WTC11 (cell line): Measurements from ENCODE around the gene ITPR2. TPM values are rescaled to one million over a fixed set of nuclear protein-coding genes. Genes with fewer than 3 reads are reported as not detected.

Source experiments
- ATAC-seq: fragments of 200-7000 bp; cut with Tn5 transposase; 2 replicates; pipeline ENCODE4 v1.10.0; 2021; ENCODE audit warnings: mild to moderate bottlenecking, moderate library complexity
- CTCF ChIA-PET: fragments of 300-600 bp; sonication (Branson Sonifier 250); formaldehyde crosslinking; loops from one replicate; lab custom pipeline; 2021; ENCODE audit warnings: antibody characterized with exemption; lab: Charles Lee
- POLR2A ChIA-PET: fragments of 350-600 bp; sonication (Branson Sonifier 250); formaldehyde crosslinking; loops from one replicate; lab custom pipeline; 2021; ENCODE audit warnings: antibody characterized with exemption; lab: Charles Lee
- DNase-seq: peaks from one replicate; pipeline ENCODE4 v3.0.0; 2021; ENCODE audit warnings: low spot score
- H3K27ac Mint-ChIP-seq: 2 replicates; pipeline ENCODE4 v1.8.0; 2021; ENCODE audit warnings: mixed read lengths
- H3K27me3 Mint-ChIP-seq: 2 replicates; pipeline ENCODE4 v1.8.0; 2021; ENCODE audit warnings: low read depth, mild to moderate bottlenecking, moderate library complexity, mixed read lengths
- H3K36me3 Mint-ChIP-seq: 2 replicates; pipeline ENCODE4 v1.8.0; 2021; ENCODE audit warnings: mixed read lengths
- H3K4me1 Mint-ChIP-seq: 2 replicates; pipeline ENCODE4 v1.8.0; 2022; ENCODE audit warnings: mixed read lengths
- H3K4me3 Mint-ChIP-seq: 2 replicates; pipeline ENCODE4 v1.8.0; 2021; ENCODE audit warnings: mild to moderate bottlenecking, moderate library complexity, mixed read lengths
- H3K9me3 Mint-ChIP-seq: 2 replicates; pipeline ENCODE4 v1.8.0; 2021; ENCODE audit warnings: mixed read lengths
- CBFB ChIP-seq: sonication (generic); formaldehyde crosslinking; IDR thresholded peaks from 2 replicates; pipeline ENCODE4 v1.8.1; 2022; ENCODE audit warnings: mild to moderate bottlenecking, low read depth, missing genetic modification reagents
- FOXJ3 ChIP-seq: sonication (generic); formaldehyde crosslinking; IDR thresholded peaks from 2 replicates; pipeline ENCODE4 v1.9.0; 2021; ENCODE audit warnings: missing genetic modification reagents, mild to moderate bottlenecking, borderline replicate concordance
- NFATC4 ChIP-seq: fragments of 250-450 bp; sonication (Bioruptor Pico); IDR thresholded peaks from 2 replicates; pipeline ENCODE4 v1.9.0; 2021; ENCODE audit warnings: mild to moderate bottlenecking
- TCF7 ChIP-seq: sonication (generic); formaldehyde crosslinking; IDR thresholded peaks from 2 replicates; pipeline ENCODE4 v1.8.0; 2022; ENCODE audit warnings: mild to moderate bottlenecking, low read depth, missing genetic modification reagents, moderate library complexity
- ZNF138 ChIP-seq: sonication (generic); formaldehyde crosslinking; conservative IDR thresholded peaks from 2 replicates; pipeline ENCODE4 v1.8.1; 2022; ENCODE audit warnings: mild to moderate bottlenecking, moderate library complexity, missing genetic modification reagents
- ZNF232 ChIP-seq: sonication (generic); formaldehyde crosslinking; IDR thresholded peaks from 2 replicates; pipeline ENCODE4 v1.8.0; 2022; ENCODE audit warnings: mild to moderate bottlenecking, missing genetic modification reagents
- ZNF396 ChIP-seq: fragments of 250-450 bp; sonication (Bioruptor Pico); IDR thresholded peaks from 2 replicates; pipeline ENCODE4 v1.8.0; 2021; ENCODE audit warnings: mild to moderate bottlenecking, moderate library complexity, borderline replicate concordance
- total RNA-seq: library from RNA; stranded (reverse); gene quantifications from 3 replicates; pipeline ENCODE4 v1.2.3, GENCODE V29; 2021
- TF ChIP-seq, protein P1 (sequence below): sonication (generic); formaldehyde crosslinking; conservative IDR thresholded peaks from 2 replicates; pipeline ENCODE4 v1.8.1; 2023; ENCODE audit warnings: mild to moderate bottlenecking, low read depth, missing genetic modification reagents, moderate library complexity
- TF ChIP-seq, protein P2 (sequence below): sonication (generic); formaldehyde crosslinking; IDR thresholded peaks from 2 replicates; pipeline ENCODE4 v1.8.0; 2022; ENCODE audit warnings: mild to moderate bottlenecking, missing genetic modification reagents
- TF ChIP-seq, protein P3 (sequence below): fragments of 250-450 bp; sonication (Bioruptor Pico); IDR thresholded peaks from 2 replicates; pipeline ENCODE4 v1.9.0; 2021; ENCODE audit warnings: mild to moderate bottlenecking, borderline replicate concordance
- TF ChIP-seq, protein P4 (sequence below): sonication (generic); formaldehyde crosslinking; IDR thresholded peaks from 2 replicates; pipeline ENCODE4 v1.8.1; 2022; ENCODE audit warnings: low read depth, mild to moderate bottlenecking, moderate library complexity, missing genetic modification reagents, borderline replicate concordance
- TF ChIP-seq, protein P5 (sequence below): sonication (generic); formaldehyde crosslinking; IDR thresholded peaks from 2 replicates; pipeline ENCODE4 v1.8.0; 2022; ENCODE audit warnings: mild to moderate bottlenecking, missing genetic modification reagents
- TF ChIP-seq, protein P6 (sequence below): sonication (generic); formaldehyde crosslinking; IDR thresholded peaks from 2 replicates; pipeline ENCODE4 v1.8.1; 2023; ENCODE audit warnings: mild to moderate bottlenecking, missing genetic modification reagents
- TF ChIP-seq, protein P7 (sequence below): sonication (generic); formaldehyde crosslinking; IDR thresholded peaks from 2 replicates; pipeline ENCODE4 v1.8.1; 2023; ENCODE audit warnings: mild to moderate bottlenecking, missing genetic modification reagents, moderate library complexity
- TF ChIP-seq, protein P8 (sequence below): sonication (generic); formaldehyde crosslinking; IDR thresholded peaks from 2 replicates; pipeline ENCODE4 v1.8.1; 2022; ENCODE audit warnings: low read depth, missing genetic modification reagents, borderline replicate concordance
- TF ChIP-seq, protein P9 (sequence below): sonication (generic); formaldehyde crosslinking; IDR thresholded peaks from 2 replicates; pipeline ENCODE4 v1.8.1; 2023; ENCODE audit warnings: mild to moderate bottlenecking, missing genetic modification reagents, borderline replicate concordance

ITPR2 gene
- total RNA-seq, 1 experiment from 2014 or later = 50.7 TPM

DNA sequence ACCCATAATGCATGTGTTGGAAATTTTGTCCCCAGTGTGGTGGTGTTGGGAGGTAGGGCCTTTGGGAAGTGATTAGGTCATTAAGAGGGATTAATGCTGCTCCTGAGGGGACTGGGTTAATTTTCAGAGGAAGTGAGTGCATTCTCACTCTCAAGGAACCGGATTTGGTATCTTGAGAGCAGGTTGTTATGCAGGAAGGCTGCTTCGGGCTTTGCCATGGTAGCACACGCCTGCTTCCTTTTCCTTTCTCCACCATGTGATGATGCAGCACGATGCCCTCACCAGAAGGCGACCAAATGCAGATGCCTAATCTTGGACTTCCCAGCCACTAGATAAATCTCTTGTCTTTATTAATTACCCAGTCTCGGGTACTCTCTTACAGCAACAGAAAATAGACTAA is 380.5 kb downstream of the ITPR2 start:
- no peak for DNase-seq
- CTCF ChIA-PET = no interaction called here
- Mint-ChIP-seq H3K4me3 (no peak overlapping the region), H3K27me3 (no peaks in the 10 kb centered on the region), H3K4me1 (peaks cover 5% of the 10 kb centered on the region), H3K27ac (no peak overlapping the region), H3K36me3 (0 out of 2 replicates have a peak, but pooled peaks cover 2% of the 10 kb centered on the region), H3K9me3 (no peaks in the 10 kb centered on the region)
- no peak for TF ChIP-seq ZNF138 (CRISPR knock-in tag)
- no peak for TF ChIP-seq TCF7 (CRISPR knock-in tag)
- TF ChIP-seq, protein P1, sequence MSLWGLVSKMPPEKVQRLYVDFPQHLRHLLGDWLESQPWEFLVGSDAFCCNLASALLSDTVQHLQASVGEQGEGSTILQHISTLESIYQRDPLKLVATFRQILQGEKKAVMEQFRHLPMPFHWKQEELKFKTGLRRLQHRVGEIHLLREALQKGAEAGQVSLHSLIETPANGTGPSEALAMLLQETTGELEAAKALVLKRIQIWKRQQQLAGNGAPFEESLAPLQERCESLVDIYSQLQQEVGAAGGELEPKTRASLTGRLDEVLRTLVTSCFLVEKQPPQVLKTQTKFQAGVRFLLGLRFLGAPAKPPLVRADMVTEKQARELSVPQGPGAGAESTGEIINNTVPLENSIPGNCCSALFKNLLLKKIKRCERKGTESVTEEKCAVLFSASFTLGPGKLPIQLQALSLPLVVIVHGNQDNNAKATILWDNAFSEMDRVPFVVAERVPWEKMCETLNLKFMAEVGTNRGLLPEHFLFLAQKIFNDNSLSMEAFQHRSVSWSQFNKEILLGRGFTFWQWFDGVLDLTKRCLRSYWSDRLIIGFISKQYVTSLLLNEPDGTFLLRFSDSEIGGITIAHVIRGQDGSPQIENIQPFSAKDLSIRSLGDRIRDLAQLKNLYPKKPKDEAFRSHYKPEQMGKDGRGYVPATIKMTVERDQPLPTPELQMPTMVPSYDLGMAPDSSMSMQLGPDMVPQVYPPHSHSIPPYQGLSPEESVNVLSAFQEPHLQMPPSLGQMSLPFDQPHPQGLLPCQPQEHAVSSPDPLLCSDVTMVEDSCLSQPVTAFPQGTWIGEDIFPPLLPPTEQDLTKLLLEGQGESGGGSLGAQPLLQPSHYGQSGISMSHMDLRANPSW (CRISPR knock-in tag) = no peak
- TF ChIP-seq, protein P2, sequence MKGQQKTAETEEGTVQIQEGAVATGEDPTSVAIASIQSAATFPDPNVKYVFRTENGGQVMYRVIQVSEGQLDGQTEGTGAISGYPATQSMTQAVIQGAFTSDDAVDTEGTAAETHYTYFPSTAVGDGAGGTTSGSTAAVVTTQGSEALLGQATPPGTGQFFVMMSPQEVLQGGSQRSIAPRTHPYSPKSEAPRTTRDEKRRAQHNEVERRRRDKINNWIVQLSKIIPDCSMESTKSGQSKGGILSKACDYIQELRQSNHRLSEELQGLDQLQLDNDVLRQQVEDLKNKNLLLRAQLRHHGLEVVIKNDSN (CRISPR knock-in tag) = no peak
- TF ChIP-seq, protein P3, sequence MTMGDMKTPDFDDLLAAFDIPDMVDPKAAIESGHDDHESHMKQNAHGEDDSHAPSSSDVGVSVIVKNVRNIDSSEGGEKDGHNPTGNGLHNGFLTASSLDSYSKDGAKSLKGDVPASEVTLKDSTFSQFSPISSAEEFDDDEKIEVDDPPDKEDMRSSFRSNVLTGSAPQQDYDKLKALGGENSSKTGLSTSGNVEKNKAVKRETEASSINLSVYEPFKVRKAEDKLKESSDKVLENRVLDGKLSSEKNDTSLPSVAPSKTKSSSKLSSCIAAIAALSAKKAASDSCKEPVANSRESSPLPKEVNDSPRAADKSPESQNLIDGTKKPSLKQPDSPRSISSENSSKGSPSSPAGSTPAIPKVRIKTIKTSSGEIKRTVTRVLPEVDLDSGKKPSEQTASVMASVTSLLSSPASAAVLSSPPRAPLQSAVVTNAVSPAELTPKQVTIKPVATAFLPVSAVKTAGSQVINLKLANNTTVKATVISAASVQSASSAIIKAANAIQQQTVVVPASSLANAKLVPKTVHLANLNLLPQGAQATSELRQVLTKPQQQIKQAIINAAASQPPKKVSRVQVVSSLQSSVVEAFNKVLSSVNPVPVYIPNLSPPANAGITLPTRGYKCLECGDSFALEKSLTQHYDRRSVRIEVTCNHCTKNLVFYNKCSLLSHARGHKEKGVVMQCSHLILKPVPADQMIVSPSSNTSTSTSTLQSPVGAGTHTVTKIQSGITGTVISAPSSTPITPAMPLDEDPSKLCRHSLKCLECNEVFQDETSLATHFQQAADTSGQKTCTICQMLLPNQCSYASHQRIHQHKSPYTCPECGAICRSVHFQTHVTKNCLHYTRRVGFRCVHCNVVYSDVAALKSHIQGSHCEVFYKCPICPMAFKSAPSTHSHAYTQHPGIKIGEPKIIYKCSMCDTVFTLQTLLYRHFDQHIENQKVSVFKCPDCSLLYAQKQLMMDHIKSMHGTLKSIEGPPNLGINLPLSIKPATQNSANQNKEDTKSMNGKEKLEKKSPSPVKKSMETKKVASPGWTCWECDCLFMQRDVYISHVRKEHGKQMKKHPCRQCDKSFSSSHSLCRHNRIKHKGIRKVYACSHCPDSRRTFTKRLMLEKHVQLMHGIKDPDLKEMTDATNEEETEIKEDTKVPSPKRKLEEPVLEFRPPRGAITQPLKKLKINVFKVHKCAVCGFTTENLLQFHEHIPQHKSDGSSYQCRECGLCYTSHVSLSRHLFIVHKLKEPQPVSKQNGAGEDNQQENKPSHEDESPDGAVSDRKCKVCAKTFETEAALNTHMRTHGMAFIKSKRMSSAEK = no peak
- TF ChIP-seq, protein P4, sequence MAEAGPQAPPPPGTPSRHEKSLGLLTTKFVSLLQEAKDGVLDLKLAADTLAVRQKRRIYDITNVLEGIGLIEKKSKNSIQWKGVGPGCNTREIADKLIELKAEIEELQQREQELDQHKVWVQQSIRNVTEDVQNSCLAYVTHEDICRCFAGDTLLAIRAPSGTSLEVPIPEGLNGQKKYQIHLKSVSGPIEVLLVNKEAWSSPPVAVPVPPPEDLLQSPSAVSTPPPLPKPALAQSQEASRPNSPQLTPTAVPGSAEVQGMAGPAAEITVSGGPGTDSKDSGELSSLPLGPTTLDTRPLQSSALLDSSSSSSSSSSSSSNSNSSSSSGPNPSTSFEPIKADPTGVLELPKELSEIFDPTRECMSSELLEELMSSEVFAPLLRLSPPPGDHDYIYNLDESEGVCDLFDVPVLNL (CRISPR knock-in tag) = no peak
- TF ChIP-seq, protein P5, sequence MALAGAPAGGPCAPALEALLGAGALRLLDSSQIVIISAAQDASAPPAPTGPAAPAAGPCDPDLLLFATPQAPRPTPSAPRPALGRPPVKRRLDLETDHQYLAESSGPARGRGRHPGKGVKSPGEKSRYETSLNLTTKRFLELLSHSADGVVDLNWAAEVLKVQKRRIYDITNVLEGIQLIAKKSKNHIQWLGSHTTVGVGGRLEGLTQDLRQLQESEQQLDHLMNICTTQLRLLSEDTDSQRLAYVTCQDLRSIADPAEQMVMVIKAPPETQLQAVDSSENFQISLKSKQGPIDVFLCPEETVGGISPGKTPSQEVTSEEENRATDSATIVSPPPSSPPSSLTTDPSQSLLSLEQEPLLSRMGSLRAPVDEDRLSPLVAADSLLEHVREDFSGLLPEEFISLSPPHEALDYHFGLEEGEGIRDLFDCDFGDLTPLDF = no peak
- no peak for TF ChIP-seq FOXJ3 (CRISPR knock-in tag)
- TF ChIP-seq, protein P6, sequence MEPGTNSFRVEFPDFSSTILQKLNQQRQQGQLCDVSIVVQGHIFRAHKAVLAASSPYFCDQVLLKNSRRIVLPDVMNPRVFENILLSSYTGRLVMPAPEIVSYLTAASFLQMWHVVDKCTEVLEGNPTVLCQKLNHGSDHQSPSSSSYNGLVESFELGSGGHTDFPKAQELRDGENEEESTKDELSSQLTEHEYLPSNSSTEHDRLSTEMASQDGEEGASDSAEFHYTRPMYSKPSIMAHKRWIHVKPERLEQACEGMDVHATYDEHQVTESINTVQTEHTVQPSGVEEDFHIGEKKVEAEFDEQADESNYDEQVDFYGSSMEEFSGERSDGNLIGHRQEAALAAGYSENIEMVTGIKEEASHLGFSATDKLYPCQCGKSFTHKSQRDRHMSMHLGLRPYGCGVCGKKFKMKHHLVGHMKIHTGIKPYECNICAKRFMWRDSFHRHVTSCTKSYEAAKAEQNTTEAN (CRISPR knock-in tag) = no peak
- TF ChIP-seq ZNF232 (CRISPR knock-in tag) = no peak
- TF ChIP-seq, protein P7, sequence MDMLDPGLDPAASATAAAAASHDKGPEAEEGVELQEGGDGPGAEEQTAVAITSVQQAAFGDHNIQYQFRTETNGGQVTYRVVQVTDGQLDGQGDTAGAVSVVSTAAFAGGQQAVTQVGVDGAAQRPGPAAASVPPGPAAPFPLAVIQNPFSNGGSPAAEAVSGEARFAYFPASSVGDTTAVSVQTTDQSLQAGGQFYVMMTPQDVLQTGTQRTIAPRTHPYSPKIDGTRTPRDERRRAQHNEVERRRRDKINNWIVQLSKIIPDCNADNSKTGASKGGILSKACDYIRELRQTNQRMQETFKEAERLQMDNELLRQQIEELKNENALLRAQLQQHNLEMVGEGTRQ (CRISPR knock-in tag) = no peak
- ATAC-seq = no peak
- POLR2A ChIA-PET = interaction anchor here (0.5 kb wide), 1 partner anchor 44 kb away, joined by 3 read pairs; no protein-coding TSS in a partner anchor

DNA sequence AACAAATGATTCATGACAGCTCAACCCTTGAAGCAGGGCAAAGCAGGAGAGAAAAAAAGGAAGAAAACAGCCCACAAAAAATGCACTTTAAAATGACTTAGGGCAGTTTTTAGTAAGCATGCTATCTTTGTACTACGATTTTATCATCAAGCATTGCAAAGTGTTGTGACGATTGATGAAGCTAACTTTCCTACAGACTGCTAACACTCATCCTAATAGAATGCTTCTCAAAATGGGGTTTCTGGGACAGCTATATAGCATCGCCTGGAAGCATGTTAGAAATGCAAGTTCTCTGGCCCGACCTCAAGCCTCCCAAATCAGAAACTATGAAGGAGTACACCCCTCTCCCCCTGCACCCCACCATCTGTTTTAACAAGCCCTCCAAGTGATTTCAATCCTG is 381.2 kb downstream of the ITPR2 start:
- Mint-ChIP-seq H3K9me3 (no peaks in the 10 kb centered on the region), H3K27me3 (no peaks in the 10 kb centered on the region), H3K27ac (no peak overlapping the region), H3K4me3 (no peak overlapping the region), H3K4me1 (peaks cover 5% of the 10 kb centered on the region), H3K36me3 (0 out of 2 replicates have a peak, but pooled peaks cover 2% of the 10 kb centered on the region)
- ATAC-seq (no peak), DNase-seq (no peak)
- POLR2A ChIA-PET = interaction anchor here (0.5 kb wide), 1 partner anchor 45 kb away, joined by 3 read pairs; no protein-coding TSS in a partner anchor
- CTCF ChIA-PET = no interaction called here
- TF ChIP-seq CBFB (CRISPR knock-in tag) (no peak), NFATC4 (CRISPR knock-in tag) (no peak), ZNF396 (CRISPR knock-in tag) (no peak)
- TF ChIP-seq, protein P8, sequence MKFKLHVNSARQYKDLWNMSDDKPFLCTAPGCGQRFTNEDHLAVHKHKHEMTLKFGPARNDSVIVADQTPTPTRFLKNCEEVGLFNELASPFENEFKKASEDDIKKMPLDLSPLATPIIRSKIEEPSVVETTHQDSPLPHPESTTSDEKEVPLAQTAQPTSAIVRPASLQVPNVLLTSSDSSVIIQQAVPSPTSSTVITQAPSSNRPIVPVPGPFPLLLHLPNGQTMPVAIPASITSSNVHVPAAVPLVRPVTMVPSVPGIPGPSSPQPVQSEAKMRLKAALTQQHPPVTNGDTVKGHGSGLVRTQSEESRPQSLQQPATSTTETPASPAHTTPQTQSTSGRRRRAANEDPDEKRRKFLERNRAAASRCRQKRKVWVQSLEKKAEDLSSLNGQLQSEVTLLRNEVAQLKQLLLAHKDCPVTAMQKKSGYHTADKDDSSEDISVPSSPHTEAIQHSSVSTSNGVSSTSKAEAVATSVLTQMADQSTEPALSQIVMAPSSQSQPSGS = no peak
- TF ChIP-seq, protein P9, sequence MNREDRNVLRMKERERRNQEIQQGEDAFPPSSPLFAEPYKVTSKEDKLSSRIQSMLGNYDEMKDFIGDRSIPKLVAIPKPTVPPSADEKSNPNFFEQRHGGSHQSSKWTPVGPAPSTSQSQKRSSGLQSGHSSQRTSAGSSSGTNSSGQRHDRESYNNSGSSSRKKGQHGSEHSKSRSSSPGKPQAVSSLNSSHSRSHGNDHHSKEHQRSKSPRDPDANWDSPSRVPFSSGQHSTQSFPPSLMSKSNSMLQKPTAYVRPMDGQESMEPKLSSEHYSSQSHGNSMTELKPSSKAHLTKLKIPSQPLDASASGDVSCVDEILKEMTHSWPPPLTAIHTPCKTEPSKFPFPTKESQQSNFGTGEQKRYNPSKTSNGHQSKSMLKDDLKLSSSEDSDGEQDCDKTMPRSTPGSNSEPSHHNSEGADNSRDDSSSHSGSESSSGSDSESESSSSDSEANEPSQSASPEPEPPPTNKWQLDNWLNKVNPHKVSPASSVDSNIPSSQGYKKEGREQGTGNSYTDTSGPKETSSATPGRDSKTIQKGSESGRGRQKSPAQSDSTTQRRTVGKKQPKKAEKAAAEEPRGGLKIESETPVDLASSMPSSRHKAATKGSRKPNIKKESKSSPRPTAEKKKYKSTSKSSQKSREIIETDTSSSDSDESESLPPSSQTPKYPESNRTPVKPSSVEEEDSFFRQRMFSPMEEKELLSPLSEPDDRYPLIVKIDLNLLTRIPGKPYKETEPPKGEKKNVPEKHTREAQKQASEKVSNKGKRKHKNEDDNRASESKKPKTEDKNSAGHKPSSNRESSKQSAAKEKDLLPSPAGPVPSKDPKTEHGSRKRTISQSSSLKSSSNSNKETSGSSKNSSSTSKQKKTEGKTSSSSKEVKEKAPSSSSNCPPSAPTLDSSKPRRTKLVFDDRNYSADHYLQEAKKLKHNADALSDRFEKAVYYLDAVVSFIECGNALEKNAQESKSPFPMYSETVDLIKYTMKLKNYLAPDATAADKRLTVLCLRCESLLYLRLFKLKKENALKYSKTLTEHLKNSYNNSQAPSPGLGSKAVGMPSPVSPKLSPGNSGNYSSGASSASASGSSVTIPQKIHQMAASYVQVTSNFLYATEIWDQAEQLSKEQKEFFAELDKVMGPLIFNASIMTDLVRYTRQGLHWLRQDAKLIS = no peak
